Smooth muscle cell (in vitro differentiated cells): ENCODE results near the gene WDR88. TPM values are rescaled to one million over a fixed set of nuclear protein-coding genes. Genes with fewer than 3 reads are reported as not detected.

Experiments
- DNase-seq: peaks from one replicate; lab custom pipeline; 2025; ENCODE audit not compliant: unreplicated experiment; lab: John Stamatoyannopoulos, UW
- H2AFZ ChIP-seq: fragments of 200-600 bp; sonication (generic); 2 replicates; pipeline ENCODE4 v1.6.0; 2016; ENCODE audit warnings: antibody characterized with exemption, low read depth, mild to moderate bottlenecking
- H3F3A ChIP-seq: fragments of 200-600 bp; sonication (generic); 2 replicates; pipeline ENCODE4 v1.6.0; 2017; ENCODE audit warnings: antibody characterized with exemption, low read depth
- H3K27ac ChIP-seq: fragments of 200-600 bp; sonication (generic); 2 replicates; pipeline ENCODE4 v1.5.1; 2016; ENCODE audit warnings: low read depth, mild to moderate bottlenecking
- H3K27me3 ChIP-seq: fragments of 200-600 bp; sonication (generic); 2 replicates; pipeline ENCODE4 v1.6.1; 2016; ENCODE audit warnings: low read depth, mild to moderate bottlenecking
- H3K36me3 ChIP-seq: fragments of 200-600 bp; sonication (generic); 2 replicates; pipeline ENCODE4 v1.5.1; 2016; ENCODE audit warnings: low read depth
- H3K4me1 ChIP-seq: fragments of 200-600 bp; sonication (generic); 2 replicates; pipeline ENCODE4 v1.5.1; 2016; ENCODE audit warnings: low read depth
- H3K4me2 ChIP-seq: fragments of 200-600 bp; sonication (generic); 2 replicates; pipeline ENCODE4 v1.6.0; 2016; ENCODE audit warnings: mild to moderate bottlenecking
- H3K4me3 ChIP-seq: fragments of 200-600 bp; sonication (generic); 2 replicates; pipeline ENCODE4 v1.5.1; 2016; ENCODE audit warnings: mild to moderate bottlenecking
- H3K79me2 ChIP-seq: fragments of 200-600 bp; sonication (generic); 2 replicates; pipeline ENCODE4 v1.6.0; 2016; ENCODE audit warnings: low read depth, mild to moderate bottlenecking
- H3K9ac ChIP-seq: fragments of 200-600 bp; sonication (generic); 2 replicates; pipeline ENCODE4 v1.6.0; 2016; ENCODE audit warnings: low read depth
- H3K9me3 ChIP-seq: fragments of 200-600 bp; sonication (generic); replicated peaks from 2 replicates; pipeline ENCODE4 v1.5.1; 2016; ENCODE audit warnings: low read depth
- H4K20me1 ChIP-seq: fragments of 200-600 bp; sonication (generic); 2 replicates; pipeline ENCODE4 v1.6.0; 2016; ENCODE audit warnings: low read depth
- WGBS: methylation state at CpG from one replicate; pipeline ENCODE4 v1.1.7; 2016; ENCODE audit warnings: low lambda C conversion rate; 5-methylcytosine and 5-hydroxymethylcytosine counted together
- polyA plus RNA-seq: library from polyadenylated mRNA; unstranded; fragments of >200 nt; fragmentation: Nextera tagmentation; extraction: Ambion mirVana; gene quantifications from 2 replicates; pipeline ENCODE4 v1.2.1, GENCODE V29; 2016
- total RNA-seq: library from RNA; depleted of rRNA; stranded (reverse); fragments of >200 nt; gene quantifications from 2 replicates; pipeline ENCODE4 v1.2.3, GENCODE V29; 2014
- TF ChIP-seq, protein P1 (sequence below): fragments of 200-600 bp; sonication (generic); IDR thresholded peaks from 2 replicates; pipeline ENCODE4 v1.5.1; 2017; ENCODE audit warnings: borderline replicate concordance, mild to moderate bottlenecking, antibody characterized with exemption; ENCODE audit not compliant: insufficient read depth, poor library complexity, severe bottlenecking

Gene WDR88
- total and polyA plus RNA-seq, 2 experiments from 2014 or later, result not detected

DNA sequence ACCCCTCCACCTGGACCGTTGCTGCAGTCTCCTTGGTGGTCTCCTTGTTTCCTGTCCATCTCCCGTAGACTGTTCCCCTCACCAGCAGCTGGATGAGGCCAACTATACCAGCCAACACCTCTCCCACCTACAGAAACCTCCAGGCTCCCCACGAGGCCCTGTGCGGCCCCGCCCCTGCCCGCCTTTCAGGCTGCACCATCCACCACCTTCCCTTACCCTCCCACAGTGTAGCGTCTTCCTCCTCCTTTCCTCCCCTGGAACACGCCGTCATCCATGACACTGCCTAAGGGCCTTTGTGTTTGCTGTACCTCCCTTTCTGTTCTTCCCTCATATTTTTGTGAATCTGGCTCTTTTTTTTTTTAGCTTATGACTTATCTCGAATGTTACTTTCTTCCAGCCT lies 23.8 kb upstream of the WDR88 start:
- Histone ChIP-seq H3K27ac (no peak overlapping the region), H3K9me3 (no peaks in the 10 kb centered on the region), H3K27me3 (no peaks in the 10 kb centered on the region), H3K9ac (no peak overlapping the region), H2AFZ (no peak overlapping the region), H3F3A (no peaks in the 10 kb centered on the region), H4K20me1 (no peaks in the 10 kb centered on the region), H3K4me2 (no peak overlapping the region), H3K4me3 (no peak overlapping the region), H3K4me1 (no peaks in the 10 kb centered on the region), H3K79me2 (no peaks in the 10 kb centered on the region), H3K36me3 (peaks cover 10% of the 10 kb centered on the region)
- no peak for DNase-seq
- TF ChIP-seq, protein P1, sequence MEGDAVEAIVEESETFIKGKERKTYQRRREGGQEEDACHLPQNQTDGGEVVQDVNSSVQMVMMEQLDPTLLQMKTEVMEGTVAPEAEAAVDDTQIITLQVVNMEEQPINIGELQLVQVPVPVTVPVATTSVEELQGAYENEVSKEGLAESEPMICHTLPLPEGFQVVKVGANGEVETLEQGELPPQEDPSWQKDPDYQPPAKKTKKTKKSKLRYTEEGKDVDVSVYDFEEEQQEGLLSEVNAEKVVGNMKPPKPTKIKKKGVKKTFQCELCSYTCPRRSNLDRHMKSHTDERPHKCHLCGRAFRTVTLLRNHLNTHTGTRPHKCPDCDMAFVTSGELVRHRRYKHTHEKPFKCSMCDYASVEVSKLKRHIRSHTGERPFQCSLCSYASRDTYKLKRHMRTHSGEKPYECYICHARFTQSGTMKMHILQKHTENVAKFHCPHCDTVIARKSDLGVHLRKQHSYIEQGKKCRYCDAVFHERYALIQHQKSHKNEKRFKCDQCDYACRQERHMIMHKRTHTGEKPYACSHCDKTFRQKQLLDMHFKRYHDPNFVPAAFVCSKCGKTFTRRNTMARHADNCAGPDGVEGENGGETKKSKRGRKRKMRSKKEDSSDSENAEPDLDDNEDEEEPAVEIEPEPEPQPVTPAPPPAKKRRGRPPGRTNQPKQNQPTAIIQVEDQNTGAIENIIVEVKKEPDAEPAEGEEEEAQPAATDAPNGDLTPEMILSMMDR, result no peak
- 97% methylated on average over 10 of the region's 10 CpGs for WGBS

DNA sequence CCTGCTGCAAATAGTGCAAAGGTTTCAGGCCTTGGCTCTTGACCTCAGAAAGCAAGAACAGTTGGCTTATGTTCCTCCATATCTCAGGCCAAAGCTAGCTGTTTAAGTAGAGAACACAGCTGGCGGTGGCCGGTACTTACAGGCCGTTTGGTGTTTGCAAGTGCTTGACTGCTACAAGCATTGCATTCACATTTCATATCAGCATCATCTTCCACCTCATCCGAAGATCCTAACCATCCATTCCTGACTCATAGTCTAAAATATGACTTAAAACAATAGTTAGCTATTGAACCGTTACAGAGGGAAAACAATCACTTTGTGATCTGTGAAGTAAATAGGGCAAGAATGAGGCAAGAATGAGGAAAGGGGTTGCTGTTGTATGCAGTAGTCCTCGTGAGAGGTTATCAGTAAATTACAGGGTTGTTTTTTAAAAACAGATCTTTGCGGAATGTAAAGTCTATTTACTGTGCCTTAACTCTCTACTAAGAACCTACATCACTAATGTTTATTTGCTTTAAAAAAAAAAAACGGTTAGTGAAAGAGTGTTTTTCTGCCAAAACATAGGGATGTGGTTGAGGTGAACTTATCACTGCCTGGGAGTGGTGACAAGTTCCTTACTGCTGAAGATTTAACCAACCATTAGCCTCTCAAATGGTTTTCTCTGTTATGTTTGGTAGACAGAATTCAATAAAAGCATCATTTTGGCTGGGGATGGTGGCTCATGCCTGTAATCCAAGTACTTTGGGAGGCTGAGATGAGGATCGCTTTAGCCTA lies 21.6 kb upstream of the WDR88 start:
- no peaks in the 10 kb centered on the region for H3F3A ChIP-seq
- H3K27me3 ChIP-seq, result no peaks in the 10 kb centered on the region
- no peak overlapping the region for H3K4me2 ChIP-seq
- no peak for DNase-seq
- H4K20me1 ChIP-seq, result no peaks in the 10 kb centered on the region
- peaks cover 10% of the 10 kb centered on the region for H3K36me3 ChIP-seq
- H2AFZ ChIP-seq, result no peak overlapping the region
- H3K4me1 ChIP-seq, result no peaks in the 10 kb centered on the region
- H3K4me3 ChIP-seq, result no peak overlapping the region
- H3K79me2 ChIP-seq, result no peaks in the 10 kb centered on the region
- H3K27ac ChIP-seq, result no peak overlapping the region
- no peak overlapping the region for H3K9ac ChIP-seq
- no peaks in the 10 kb centered on the region for H3K9me3 ChIP-seq
- TF ChIP-seq, protein P1, result no peak
- WGBS, result 92% methylated on average over 9 of the region's 9 CpGs

GRCh38 chr19:33111587-33111986 lies 20.3 kb upstream of the WDR88 start:
- H3K4me3 ChIP-seq, result no peak overlapping the region
- no peak overlapping the region for H3K27ac ChIP-seq
- H3K36me3 ChIP-seq, result peaks cover 10% of the 10 kb centered on the region
- no peak overlapping the region for H3K4me2 ChIP-seq
- H3K9me3 ChIP-seq, result no peaks in the 10 kb centered on the region
- WGBS, result 95% methylated on average over 11 of the region's 11 CpGs
- DNase-seq, result no peak
- no peak overlapping the region for H3K9ac ChIP-seq
- H3F3A ChIP-seq, result no peaks in the 10 kb centered on the region
- TF ChIP-seq, protein P1, result no peak
- H3K4me1 ChIP-seq, result no peaks in the 10 kb centered on the region
- no peaks in the 10 kb centered on the region for H3K27me3 ChIP-seq
- H3K79me2 ChIP-seq, result no peaks in the 10 kb centered on the region
- H4K20me1 ChIP-seq, result no peaks in the 10 kb centered on the region
- H2AFZ ChIP-seq, result no peak overlapping the region

DNA sequence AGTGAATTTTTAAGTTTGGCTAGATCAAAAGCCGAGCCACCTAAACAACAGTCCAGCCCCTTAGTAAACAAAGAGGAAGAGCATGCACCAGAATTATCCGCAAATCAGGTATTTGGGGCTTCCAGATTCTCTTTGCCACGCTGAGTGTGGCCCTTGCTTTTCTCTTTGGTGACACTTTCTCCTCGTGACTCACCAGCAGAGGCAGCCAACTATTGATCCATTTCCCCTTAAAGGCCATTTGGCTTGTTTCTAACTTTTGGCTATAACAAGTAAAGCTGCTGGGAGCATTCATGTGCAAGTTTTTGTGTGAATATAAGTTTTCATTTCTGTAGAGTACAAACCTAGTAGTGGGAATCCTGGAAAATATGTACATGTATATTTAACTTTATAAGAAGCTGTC lies 17.6 kb upstream of the WDR88 start:
- H3K4me1 ChIP-seq, result no peaks in the 10 kb centered on the region
- no peaks in the 10 kb centered on the region for H3F3A ChIP-seq
- 93% methylated on average over 4 of the region's 4 CpGs for WGBS
- H3K27me3 ChIP-seq, result no peaks in the 10 kb centered on the region
- no peak overlapping the region for H3K4me2 ChIP-seq
- H3K4me3 ChIP-seq, result no peak overlapping the region
- TF ChIP-seq, protein P1, result no peak
- no peak overlapping the region for H3K9ac ChIP-seq
- no peaks in the 10 kb centered on the region for H3K79me2 ChIP-seq
- no peaks in the 10 kb centered on the region for H4K20me1 ChIP-seq
- no peaks in the 10 kb centered on the region for H3K9me3 ChIP-seq
- peaks cover 16% of the 10 kb centered on the region for H3K36me3 ChIP-seq
- no peak overlapping the region for H3K27ac ChIP-seq
- DNase-seq, result no peak
- H2AFZ ChIP-seq, result no peak overlapping the region
